LoVo (cell line): ENCODE data around the gene CREG1.

Experiments
- DNase-seq: peaks from one replicate; pipeline ENCODE4 v3.0.0-alpha.2; 2016; ENCODE audit warnings: low spot score

Gene CREG1

GRCh38 chr1:167529829-167530474 lies 23.6 kb downstream of the CREG1 start:
- no peak for DNase-seq

- no peak for DNase-seq
Observed at GRCh38 chr1:167528057-167528728, 25.4 kb downstream of the CREG1 start.

GRCh38 chr1:167526667-167527383 lies 26.7 kb downstream of the CREG1 start:
- DNase-seq: no peak

- DNase-seq: no peak
Observed at GRCh38 chr1:167524651-167525050, 28.9 kb downstream of the CREG1 start.

- DNase-seq: no peak
Observed at GRCh38 chr1:167522246-167522645, 31.3 kb downstream of the CREG1 start.

GRCh38 chr1:167520711-167521206 lies 32.8 kb downstream of the CREG1 start:
- no peak for DNase-seq

GRCh38 chr1:167518331-167518700 lies 35.2 kb downstream of the CREG1 start, which contains the start of gene CD247:
Gene CD247, minus strand, starts transcription at chr1:167518529. Its CDS starts 64 bp downstream, at chr1:167518465.
- no peak for DNase-seq

GRCh38 chr1:167517535-167518330 lies 35.8 kb downstream of the CREG1 start:
- DNase-seq: no peak

GRCh38 chr1:167516404-167517388 lies 36.9 kb downstream of the CREG1 start:
- DNase-seq: no peak

- DNase-seq: no peak
Observed at GRCh38 chr1:167515893-167516321, 37.7 kb downstream of the CREG1 start.

- DNase-seq: no peak
Observed at GRCh38 chr1:167515461-167515860, 38.1 kb downstream of the CREG1 start.

GRCh38 chr1:167514288-167514687 lies 39.3 kb downstream of the CREG1 start:
- DNase-seq: no peak

GRCh38 chr1:167512046-167512654 lies 41.4 kb downstream of the CREG1 start:
- no peak for DNase-seq

GRCh38 chr1:167511374-167511986 lies 42.1 kb downstream of the CREG1 start:
- no peak for DNase-seq

- no peak for DNase-seq
Observed at GRCh38 chr1:167510881-167511280, 42.7 kb downstream of the CREG1 start.

- no peak for DNase-seq
Observed at GRCh38 chr1:167510244-167510643, 43.3 kb downstream of the CREG1 start.

- DNase-seq: no peak
Observed at GRCh38 chr1:167509587-167509986, 44.0 kb downstream of the CREG1 start.

GRCh38 chr1:167507719-167508118 lies 45.8 kb downstream of the CREG1 start:
- no peak for DNase-seq

GRCh38 chr1:167504467-167504827 lies 49.1 kb downstream of the CREG1 start:
- no peak for DNase-seq
